ENCODE measurements around the gene OBP2A. TPM values are rescaled to one million over a fixed set of nuclear protein-coding genes. Genes with fewer than 3 reads are reported as not detected.
A peak's percentile ranks its signal among the peaks of the same experiment; 100 is the strongest.

Gene OBP2A
- total and polyA plus RNA-seq, 12 donors: not detected

GRCh38 chr9:135524130-135524861 lies 21.6 kb upstream of the OBP2A start:
- intact Hi-C loops (cut with DNase I): no loop called here
- peak in 5 of 7 donors; percentile 18 to 53 (median 52) for DNase-seq
- H3K27ac ChIP-seq: no peak overlapping the region
- H3K4me3 ChIP-seq: no peak overlapping the region
- no peaks in the 10 kb centered on the region for H3K36me3 ChIP-seq (replicated peaks in 1 of 2)
- no peaks in the 10 kb centered on the region for H3K4me1 ChIP-seq (replicated peaks in 1 of 2)
- H3K9me3 ChIP-seq (replicated peaks in 1 of 3): no peaks in the 10 kb centered on the region
- no peak for TF ChIP-seq POLR2A (IDR thresholded peaks at IDR 0.05)
- TF ChIP-seq, protein P1, sequence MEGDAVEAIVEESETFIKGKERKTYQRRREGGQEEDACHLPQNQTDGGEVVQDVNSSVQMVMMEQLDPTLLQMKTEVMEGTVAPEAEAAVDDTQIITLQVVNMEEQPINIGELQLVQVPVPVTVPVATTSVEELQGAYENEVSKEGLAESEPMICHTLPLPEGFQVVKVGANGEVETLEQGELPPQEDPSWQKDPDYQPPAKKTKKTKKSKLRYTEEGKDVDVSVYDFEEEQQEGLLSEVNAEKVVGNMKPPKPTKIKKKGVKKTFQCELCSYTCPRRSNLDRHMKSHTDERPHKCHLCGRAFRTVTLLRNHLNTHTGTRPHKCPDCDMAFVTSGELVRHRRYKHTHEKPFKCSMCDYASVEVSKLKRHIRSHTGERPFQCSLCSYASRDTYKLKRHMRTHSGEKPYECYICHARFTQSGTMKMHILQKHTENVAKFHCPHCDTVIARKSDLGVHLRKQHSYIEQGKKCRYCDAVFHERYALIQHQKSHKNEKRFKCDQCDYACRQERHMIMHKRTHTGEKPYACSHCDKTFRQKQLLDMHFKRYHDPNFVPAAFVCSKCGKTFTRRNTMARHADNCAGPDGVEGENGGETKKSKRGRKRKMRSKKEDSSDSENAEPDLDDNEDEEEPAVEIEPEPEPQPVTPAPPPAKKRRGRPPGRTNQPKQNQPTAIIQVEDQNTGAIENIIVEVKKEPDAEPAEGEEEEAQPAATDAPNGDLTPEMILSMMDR (IDR thresholded peaks at IDR 0.05): no peak
- H3K27me3 ChIP-seq: no peaks in the 10 kb centered on the region
- WGBS, 4 donors: 55 to 77% (median 59%) methylated on average over 14 to 27 of the region's 27 CpGs

DNA sequence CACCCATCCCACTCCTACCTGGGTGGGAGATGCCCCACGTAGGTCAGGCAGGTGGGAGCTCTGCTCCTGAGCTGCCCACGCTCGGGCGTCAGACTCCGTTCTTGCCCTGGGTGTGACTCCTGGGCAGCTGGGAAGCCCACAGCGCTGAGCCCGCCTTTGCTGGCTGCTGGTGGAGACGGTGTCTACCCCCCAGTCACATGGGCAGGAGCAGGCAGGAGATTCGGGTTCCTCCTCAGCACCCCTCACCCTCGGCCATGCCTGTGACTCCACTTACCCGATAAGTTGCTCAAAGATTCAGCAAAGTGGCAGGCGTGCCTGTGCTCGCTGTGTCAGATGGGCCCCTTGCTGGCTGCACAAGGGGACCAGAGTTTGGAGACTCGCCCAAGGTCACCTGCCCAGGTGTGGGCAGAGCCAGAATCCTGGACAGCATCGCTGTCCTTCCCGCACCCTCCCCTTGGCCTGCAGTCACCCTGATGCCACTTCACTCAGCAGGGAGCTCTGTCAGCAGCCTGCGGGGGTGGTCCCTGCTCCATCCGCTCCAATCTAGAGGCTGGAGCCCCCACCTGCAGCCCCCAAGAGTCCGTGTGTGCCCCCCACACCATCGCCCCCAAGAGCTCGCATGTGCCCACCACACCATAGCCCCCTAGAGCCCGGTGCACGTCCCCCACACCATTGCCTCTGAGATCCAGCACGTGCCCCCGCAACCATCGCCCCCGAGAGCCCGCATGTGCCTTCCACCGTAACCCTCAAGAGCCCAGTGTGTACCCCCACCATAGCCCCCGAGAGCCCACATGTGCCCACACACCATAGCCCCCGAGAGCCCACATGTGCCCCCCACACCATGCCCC lies 20.5 kb upstream of the OBP2A start:
- Histone ChIP-seq H3K27me3 (no peaks in the 10 kb centered on the region), H3K4me1 (replicated peaks in 1 of 2) (no peaks in the 10 kb centered on the region), H3K27ac (no peak overlapping the region), H3K36me3 (replicated peaks in 1 of 2) (no peaks in the 10 kb centered on the region), H3K4me3 (no peak overlapping the region), H3K9me3 (replicated peaks in 1 of 3) (no peaks in the 10 kb centered on the region)
- TF ChIP-seq, protein P1 (IDR thresholded peaks at IDR 0.05): no peak
- no peak for TF ChIP-seq POLR2A (IDR thresholded peaks at IDR 0.05)
- 60 to 91% (median 76%) methylated on average over 8 to 31 of the region's 31 CpGs for WGBS, 4 donors
- intact Hi-C loops (cut with DNase I): no loop called here
- peak in 3 of 7 donors; percentile 7 to 43 (median 10) for DNase-seq

- TF ChIP-seq POLR2A (IDR thresholded peaks at IDR 0.05): no peak
- TF ChIP-seq, protein P1 (IDR thresholded peaks at IDR 0.05): no peak
- no peak overlapping the region for H3K27ac ChIP-seq
- no peak overlapping the region for H3K4me3 ChIP-seq
- no peaks in the 10 kb centered on the region for H3K9me3 ChIP-seq (replicated peaks in 1 of 3)
- H3K4me1 ChIP-seq (replicated peaks in 1 of 2): no peaks in the 10 kb centered on the region
- H3K36me3 ChIP-seq (replicated peaks in 1 of 2): no peaks in the 10 kb centered on the region
- no peaks in the 10 kb centered on the region for H3K27me3 ChIP-seq
- intact Hi-C loops (cut with DNase I): no loop called here
- DNase-seq: peak in 2 of 7 donors; percentile 7 to 10
- WGBS, 4 donors: 60 to 66% (median 64%) methylated on average over 1 to 11 of the region's 11 CpGs
Observed at GRCh38 chr9:135526089-135526729, 19.7 kb upstream of the OBP2A start.

All from adrenal gland (tissue), 12 donors.